Stimulated activated CD4-positive, alpha-beta T cell treated with anti-CD3 and anti-CD28 coated beads, Interleukin-4, amount 100 ng/mL, for 48 hours (primary cell): ENCODE measurements around the gene TMEM202.
"Not testable (repeated sequence)": the region's sequence is repeated elsewhere in the genome, so short reads cannot be mapped to it uniquely, and the experiment has no call there.

ENCODE experiments used
- DNase-seq, 2 donors: peaks; one replicate each; pipeline ENCODE4 v3.0.0-alpha.2; 2020; ENCODE audit warnings: low read depth in 2 of 2

TMEM202 gene, protein sequence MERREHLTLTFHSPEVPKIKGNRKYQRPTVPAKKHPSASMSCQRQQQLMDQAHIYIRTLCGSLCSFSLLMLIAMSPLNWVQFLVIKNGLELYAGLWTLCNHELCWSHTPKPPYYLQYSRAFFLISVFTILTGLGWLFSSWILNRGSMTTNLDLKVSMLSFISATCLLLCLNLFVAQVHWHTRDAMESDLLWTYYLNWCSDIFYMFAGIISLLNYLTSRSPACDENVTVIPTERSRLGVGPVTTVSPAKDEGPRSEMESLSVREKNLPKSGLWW

DNA sequence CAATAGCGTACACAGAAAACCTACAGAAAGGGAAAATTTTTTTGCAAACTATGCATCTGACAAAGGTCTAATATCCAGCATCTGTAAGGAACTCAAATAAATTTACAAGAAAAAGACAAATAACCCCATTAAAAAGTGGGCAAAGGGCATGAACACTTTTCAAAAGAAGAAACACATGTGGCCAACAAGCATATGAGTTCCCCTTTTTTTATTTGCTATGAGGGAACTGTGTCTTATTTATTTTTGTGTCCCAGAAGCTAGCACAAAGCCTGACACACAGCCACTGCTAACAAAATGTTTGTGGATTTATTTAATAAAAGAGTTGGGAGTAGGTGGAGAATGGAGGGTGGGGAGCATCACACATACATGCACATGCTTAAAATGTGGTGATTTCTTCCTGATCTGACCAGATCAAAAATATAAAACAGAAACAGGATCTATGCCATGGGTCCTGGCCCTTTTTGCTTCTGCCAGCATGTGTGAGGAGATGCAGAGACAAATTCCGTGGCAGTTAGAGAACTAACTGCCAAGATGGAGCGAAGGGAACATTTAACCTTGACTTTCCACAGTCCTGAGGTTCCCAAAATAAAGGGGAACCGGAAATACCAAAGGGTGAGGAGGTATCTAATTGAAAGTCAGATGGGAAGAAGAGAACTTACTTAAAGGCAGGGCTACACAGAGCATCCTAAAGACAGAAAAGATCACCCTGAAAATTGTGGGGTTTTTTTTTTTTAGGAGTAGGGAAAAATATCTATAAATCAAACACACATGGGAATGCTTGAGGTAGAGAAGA lies at the start of gene TMEM202:
TSS of gene TMEM202 (plus strand) at position 510 of the 793 bp plus-strand sequence. CDS start at position 532, 22 bp downstream.
- DNase-seq: no peak

DNA sequence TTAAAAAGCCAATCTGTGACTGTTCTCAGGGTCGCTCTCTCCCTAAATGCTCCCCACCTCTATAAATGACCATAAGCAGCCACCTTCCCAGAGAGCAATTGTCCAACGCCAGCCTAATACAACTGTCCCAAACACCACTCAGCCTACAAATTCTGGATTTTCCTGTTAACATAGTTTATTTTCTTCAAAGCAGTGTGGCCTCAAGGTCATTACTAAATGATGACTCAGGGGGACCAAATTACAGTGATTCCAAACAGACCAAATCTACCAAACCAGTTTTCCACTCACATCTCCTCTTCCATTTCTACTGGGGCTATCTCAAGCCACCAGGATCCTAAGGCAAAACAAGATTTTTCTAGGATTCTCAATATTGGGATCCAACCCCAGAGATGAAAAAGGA lies 44.8 kb upstream of the TMEM202 start:
- no peak for DNase-seq

DNA sequence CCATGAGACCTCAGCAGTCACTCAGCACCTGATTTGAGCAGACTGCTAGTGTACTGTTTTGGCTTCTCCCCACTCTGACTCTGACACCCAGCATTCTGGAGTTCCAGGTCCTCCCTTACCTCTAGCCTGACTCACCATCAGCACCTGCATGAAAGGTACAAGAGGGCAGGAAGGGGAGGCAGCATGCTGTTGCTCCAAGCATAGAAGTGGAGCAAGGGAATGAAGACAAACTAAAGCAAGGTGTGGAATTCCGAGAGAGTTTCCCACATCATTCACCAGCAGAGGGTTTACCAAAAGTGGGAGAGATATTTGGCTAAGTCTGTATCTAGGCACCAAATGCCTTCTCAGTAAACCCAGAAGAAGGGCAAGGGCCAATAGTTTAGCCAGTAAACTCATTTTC lies 43.6 kb upstream of the TMEM202 start:
- DNase-seq: no peak

DNA sequence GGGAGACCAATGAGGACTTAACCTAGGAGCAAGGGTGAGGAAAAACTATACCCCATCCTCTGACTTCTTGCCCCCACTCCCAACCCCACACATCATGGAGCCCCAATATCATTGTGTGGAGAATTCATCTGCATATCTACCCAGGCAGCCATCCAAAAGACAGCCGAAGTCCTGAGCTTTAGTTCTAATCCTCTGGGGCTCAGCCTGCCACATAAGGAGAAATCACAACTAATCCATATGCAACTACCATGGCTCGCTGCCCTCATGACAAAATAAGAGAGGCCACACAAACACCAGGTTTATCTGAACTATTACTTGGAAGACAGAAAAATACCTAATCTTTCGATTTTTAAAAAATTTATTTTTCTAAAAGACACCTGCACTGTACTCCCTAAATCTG lies 40.0 kb upstream of the TMEM202 start:
- no peak for DNase-seq

DNA sequence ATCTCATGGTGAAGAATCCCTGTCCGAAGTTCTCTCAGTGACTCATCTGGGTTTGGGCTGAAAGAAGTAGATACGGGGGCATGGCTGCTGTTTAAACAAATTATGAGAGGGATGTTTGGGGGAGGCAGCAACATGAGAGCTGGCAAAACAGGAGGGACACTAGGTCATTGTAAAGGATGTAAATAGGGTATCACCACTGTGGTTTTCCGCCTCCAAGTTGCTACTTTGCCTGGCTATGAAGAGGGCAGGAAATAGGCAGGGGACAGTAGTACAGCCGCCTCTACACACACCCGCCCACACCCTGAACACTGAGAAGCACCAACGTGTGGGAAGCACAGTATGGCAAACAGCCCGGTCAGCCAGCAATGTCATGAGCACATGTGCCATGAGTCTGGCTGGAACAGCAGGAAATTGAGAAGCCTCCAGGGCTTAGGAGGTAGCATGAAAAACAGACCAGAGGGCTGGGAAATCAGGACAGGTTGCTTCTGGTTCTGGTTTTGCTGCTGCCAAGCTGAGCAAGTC lies 39.4 kb upstream of the TMEM202 start:
- DNase-seq: no peak

DNA sequence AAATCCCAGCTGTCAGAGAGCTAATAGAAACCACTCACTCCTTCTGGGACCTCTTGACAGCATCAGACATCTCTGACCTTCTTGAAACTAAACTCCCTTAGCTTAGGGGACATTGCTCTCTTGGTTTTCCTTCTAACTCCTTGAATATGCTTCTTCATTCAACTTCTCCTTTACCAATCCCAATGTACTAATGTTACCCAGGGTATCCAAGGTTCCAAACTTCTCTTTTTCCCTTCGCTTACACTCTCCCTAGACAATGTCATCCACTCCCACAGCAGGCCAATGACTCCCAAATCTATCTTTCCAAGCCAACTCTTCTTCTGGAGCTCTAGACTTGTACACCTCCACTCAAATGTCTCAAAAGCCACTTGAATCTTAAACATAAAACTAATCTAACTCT lies 36.9 kb upstream of the TMEM202 start:
- DNase-seq: no peak

DNA sequence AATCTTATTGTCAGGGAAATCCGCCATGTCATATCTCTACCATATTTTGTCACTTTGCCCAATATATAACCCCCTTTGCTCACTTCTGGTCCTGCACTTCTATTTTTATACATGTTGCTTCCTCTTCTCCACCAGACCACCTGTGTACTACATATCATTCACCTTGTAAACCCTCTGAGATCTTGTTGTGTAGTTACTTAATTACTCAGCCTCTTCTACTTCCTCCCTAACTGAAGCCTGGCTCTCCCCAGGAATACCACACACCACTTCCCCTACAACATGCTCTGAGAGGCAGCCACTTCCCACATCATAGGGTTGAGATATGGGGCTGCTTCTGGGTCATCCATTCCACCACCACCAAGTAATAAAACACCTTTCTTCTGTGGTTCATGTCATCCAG lies 32.3 kb upstream of the TMEM202 start:
- DNase-seq: no peak

DNA sequence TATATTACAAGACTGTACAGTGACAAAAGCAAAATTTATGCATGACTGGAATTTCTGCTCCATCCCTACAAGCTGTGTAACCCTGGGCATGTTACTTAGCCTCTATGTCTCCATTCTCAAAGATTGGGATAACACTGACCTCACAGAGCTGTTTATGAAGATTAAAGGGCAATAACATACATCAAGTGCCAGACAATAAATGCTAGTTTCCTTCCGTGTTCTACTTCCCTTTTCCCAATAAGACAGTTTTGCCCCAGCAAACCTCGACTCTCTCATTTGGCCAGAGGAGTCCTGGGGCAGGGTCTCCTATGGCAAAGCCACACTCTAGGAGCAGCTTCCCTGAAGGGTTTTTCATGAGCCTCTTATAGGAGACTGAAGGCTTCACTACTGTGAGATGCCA lies 29.8 kb upstream of the TMEM202 start:
- no peak for DNase-seq

DNA sequence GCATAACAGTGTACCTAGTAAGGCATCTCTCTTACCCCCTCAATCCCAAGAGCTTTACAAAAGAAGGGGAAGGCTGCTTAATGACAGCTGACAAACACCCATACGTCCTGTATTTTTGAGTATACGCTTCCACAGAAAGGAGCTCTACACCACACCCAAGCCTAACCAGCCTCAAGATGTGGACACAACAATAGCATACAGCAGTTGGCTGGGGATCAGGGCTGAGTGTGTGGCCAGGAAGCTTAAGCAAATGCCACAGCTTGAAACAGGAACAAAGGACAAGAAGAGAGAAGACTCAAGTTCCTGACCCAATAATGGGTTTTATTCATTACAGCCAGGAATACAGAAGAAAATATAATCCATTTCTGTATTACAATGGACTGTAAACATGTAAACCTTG lies 29.2 kb upstream of the TMEM202 start:
- DNase-seq: no peak

DNA sequence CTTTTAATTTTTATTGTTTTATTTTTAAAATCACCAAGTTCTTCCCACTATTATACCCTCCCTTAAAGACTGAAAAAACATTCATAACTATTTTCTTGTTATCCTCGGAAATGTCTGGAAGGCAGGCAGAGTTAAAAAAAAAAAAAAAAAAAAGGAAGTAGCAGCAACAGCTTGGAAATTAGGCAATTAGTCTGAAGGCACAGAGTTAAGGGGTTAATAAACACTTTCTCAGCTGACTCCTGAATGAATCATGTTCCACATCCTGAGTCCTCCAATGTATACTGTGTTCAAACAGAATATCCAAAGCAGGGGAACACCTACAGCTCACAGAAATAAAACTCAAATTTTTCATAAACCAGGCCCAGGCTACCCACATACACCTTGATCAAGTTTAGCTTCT lies 28.1 kb upstream of the TMEM202 start:
- DNase-seq: no peak

DNA sequence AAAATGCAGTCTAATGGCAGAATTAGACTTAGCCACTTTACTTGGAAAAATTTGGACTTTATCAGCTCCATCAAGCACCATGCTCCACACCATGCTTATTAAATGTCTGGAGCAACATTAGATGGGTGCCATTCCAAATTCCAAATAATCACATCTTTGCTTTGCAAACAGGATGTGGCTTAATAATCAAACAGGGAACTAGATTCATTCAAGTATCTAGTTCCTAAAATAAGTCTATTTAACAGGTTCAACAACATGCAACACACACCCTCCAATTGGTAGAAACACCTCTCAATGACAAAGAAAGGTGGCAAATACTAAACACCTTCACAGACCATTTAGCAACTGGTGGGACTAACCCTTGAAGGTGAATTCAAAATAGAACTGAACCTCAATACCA lies 25.7 kb upstream of the TMEM202 start:
- no peak for DNase-seq

DNA sequence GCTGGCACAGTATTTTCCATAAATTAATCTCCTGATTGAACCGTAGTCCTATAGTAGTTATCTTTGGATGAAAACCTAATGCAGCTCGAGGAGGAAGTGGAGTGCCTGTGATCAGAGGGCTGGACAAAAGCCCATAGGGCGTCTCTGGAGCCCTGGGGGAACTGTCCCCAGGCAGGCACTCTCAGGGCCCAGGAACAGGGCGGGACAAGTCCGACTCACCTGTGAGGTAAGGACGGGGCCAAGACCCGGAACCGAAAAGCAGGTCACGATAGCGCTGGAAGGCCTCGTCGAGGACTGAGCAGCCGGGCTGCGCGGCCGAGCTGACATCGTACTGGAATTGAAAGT lies 22.6 kb upstream of the TMEM202 start:
- DNase-seq: no peak

DNA sequence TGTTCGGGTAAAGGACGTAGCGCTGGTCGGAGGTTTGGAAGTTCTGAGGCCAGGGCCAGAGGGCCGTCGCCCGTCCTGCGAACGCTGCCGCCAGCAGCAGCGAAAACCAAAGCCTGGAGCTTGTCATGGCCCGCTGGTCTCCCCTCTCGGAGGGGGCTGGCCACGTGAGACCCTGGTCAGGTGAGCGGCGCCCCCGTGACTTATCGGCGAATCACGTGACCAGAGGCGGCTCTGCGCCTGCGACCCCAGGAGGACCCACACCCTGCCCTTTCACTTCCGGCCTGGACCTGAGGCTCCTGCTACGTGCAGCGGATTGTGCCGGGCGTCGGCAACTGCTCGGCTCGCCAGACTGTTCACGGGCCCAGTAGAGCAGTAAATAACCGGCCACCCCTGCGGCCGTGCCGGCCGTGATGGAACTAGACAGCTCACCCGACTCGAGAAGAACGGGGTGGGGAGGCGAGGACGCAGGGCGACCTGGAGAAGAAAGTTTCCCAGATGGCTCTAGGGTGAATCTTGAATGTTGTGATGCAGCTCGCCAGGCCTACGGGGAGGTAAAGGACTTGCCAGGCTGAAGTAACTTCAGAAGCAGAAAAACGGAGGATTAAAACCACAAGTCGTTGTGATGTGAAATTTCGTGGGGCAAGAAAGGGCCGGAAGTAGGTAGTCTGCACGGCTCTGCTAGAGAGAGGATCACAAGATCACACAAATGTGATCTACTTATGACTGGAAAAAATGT lies 22.1 kb upstream of the TMEM202 start, which contains the start of gene HEXA:
TSS of gene HEXA (minus strand) at position 169 of the 736 bp plus-strand sequence. CDS start at position 127, 42 bp downstream.
- DNase-seq: peak; percentile 95 to 100

DNA sequence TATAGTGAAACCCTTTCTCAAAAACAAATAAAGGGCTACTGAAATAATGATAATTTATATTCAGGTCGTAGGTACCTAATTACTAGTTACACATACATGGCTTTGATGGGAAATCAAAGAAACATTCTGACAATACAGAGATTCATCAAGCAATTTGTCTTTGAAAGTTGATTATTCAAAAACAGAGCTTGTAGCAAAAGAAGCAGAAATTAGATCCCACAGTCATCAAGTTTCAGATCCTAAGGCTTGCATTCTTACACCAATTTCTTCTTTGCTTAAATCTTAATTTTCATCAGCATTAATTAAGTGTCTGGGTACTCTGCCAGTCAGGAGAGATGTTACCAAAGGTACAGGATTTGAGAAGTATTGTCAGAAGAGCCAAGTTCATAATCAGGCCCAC lies 20.8 kb upstream of the TMEM202 start:
- no peak for DNase-seq

DNA sequence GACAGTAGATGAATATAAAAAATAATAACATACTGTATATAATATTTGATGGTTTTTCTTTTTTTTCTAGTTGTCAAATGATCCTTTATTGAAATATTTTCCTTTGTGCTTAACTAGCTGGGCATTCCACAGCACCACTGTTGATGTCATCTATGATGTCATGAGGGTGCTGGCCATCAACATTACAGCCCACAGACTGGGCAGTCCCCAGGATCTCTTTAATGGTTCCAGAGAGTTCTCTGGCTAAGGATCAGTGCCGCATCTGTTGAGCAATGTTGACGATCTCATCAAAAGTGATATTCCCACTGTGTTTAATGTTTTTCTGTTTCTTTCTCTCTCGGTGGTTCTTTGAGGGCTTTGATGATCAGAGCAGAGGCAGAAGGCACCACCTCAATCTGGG lies 19.0 kb upstream of the TMEM202 start:
- DNase-seq: not testable (repeated sequence)

DNA sequence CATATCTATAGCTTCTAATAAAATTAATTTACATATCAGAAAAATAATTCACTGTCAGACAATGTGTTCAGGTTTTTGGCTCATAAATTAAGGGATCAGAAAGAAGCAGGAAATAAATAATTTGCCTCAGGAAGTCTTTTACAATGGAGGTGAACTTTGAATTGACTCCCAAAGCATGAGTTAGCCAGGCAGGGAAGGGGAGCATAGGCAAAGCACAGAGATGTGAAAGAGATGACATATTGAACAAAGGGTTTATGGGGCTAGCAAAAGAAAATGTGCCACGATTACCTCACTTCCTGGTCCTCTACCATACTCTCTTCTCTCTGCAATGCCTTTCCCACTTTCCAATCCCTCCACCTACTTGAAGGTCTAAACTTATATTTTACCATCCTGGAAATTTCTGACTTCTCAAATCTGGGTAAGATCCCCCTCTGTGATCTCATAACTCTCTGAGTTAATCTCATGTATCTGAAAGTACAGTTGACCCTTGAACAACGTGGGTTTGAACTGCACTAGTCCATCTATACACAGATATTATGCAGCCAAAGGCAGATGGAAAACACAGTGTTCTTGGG lies 18.2 kb upstream of the TMEM202 start:
- DNase-seq: no peak

DNA sequence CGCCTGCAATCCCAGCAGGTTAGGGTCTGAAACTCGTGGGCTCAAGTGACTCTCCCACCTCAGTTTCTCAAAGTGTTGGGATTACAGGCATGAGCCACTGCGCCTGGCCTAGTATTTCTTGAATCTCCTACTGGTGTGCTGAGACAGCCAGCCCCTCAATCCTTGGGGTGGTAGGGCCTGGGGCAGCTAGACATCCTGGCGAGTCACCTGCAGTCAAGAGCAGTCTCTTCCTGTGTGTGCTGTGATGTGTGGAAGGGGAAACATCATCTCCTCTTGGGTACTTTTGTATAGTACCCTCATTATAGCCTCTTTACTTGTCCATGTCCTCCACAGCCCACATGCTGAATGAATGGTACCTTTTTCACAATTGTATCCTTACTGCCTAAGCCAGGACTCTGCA lies 17.4 kb upstream of the TMEM202 start:
- no peak for DNase-seq

DNA sequence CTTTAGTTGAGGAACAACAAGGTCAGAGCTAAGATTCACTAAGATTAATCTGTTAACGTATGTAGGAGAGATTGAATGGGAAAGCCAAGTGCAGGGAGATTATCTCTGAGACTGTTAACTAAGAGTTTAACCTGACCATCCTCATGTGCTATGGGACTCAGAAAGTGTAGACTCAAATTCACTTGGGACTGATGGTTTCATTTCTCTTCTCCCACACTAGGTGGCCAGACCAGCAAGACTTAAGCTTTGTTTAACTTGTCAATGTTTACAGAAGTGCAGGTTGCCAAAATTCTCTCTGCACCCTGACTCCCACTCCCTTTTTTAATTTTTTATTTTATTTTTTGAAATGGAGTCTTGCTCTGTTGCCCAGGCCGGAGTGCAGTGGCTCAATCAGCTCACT lies 16.0 kb upstream of the TMEM202 start:
- DNase-seq: no peak

DNA sequence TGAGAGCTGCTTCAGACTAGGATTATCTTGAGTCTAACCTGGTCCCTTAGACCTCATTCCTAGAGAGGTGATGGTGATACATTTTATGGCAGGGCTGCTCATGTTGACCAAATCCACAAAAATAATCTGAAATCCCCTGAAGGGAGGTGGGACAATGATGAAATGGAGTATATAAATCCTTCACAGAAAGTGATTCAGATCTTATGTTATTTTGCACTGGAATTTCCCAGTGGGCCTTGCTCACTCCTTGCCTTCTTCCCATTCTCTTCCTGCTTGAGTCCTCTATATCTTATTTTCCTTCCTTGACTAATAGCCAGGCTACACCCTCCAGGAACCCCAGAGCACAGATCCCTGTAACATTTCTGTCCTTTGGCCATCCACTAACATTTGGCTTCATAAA lies 10.4 kb upstream of the TMEM202 start:
- no peak for DNase-seq

DNA sequence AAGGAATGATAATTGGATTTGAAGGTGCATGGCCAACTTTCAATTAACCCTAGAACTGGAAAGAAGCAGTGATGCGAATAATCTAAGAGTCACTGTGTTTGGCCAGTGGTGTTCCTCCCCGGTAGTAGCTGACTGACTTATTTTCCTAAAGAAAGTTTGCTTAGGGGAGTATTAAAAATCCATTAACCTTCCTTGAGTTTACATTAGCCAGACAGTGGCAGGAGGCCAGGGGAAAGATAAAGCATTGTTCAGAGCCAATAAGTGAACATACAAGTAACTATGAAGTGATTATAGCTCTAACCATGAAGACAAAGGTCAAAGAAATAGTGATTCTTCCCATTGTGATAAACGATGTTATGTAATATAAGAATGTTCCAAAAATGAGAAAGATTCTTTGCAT lies 8.9 kb upstream of the TMEM202 start:
- no peak for DNase-seq

DNA sequence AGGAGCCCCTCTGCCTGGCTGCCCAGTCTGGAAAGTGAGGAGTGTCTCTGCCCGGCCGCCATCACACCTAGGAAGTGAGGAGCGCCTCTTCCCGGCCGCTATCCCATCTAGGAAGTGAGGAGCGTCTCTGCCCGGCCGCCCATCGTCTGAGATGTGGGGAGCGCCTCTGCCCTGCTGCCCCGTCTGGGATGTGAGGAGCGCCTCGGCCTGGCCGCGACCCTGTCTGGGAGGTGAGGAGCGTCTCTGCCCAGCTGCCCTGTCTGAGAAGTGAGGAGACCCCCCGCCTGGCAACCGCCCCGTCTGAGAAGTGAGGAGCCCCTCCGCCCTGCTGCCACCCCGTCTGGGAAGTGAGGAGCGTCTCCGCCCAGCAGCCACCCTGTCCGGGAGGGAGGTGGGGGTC lies 1.8 kb upstream of the TMEM202 start:
- DNase-seq: not testable (repeated sequence)

DNA sequence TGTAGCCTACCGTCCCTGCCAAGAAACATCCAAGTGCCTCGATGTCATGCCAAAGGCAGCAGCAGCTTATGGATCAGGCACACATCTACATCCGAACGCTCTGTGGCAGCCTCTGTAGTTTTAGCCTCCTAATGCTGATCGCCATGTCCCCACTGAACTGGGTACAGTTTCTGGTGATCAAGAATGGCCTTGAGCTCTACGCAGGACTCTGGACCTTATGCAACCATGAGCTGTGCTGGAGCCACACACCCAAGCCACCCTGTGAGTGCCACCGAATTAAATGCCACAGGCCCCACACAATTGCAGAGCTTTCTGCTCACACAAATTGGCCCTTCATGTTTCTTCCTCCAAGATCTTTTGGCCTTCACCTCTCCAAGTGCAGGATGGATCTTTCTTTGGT lies 543 bp downstream of the TMEM202 start:
- DNase-seq: no peak
